Pancreas (tissue), 10 donors: ENCODE data around the gene SYNDIG1. TPM values are rescaled to one million over a fixed set of nuclear protein-coding genes. Genes with fewer than 3 reads are reported as not detected.

Source experiments
- ATAC-seq, 4 donors: fragments of 200-7000 bp; cut with Tn5 transposase; one replicate each; pipeline versions ENCODE4 v1.8.0 to v1.9.1; 2020; ENCODE audit warnings: mild to moderate bottlenecking in 4 of 4, moderate library complexity in 4 of 4
- DNase-seq, 6 donors: peaks; one replicate each; pipeline ENCODE4 v3.0.0-alpha.2; 2020
- FAIRE-seq: peaks from 2 replicates; lab custom pipeline; 2012; peaks lifted over from hg19 to GRCh38; lab: Jason Lieb, UNC
- H3K27ac ChIP-seq, 4 donors: fragments of 200-600 bp; sonication (generic); 1 replicate in 3 of 4; 2 replicates in 1 of 4; pipeline versions ENCODE4 v1.5.0 to v1.8.0; 2020
- H3K27me3 ChIP-seq, 4 donors: fragments of 200-600 bp; one replicate each; pipeline ENCODE4 v1.8.0; 2021
- H3K36me3 ChIP-seq, 3 donors: fragments of 200-600 bp; sonication (generic) in 1 of 3; one replicate each; pipeline versions ENCODE4 v1.5.0 to v1.8.0; 2020 to 2021
- H3K4me1 ChIP-seq, 3 donors: fragments of 200-600 bp; one replicate each; pipeline ENCODE4 v1.8.0; 2021
- H3K4me3 ChIP-seq, 4 donors: fragments of 200-600 bp; sonication (generic) in 2 of 4; one replicate each; pipeline versions ENCODE4 v1.5.0 to v1.8.0; 2020 to 2021
- H3K9me3 ChIP-seq, 4 donors: fragments of 200-600 bp; one replicate each; pipeline ENCODE4 v1.8.0; 2021
- WGBS, 2 donors: extraction: QIAGEN DNeasy Blood & Tissue Kit; methylation state at CpG; one replicate each; pipeline ENCODE4 v1.1.7; 2013; 5-methylcytosine and 5-hydroxymethylcytosine counted together
- intact Hi-C, 3 donors: fragments of 100-400 bp; cut with DNase I; formaldehyde crosslinking; loops; one replicate each; pipeline versions ENCODE4 v1.11.1 to v1.14.2; 2022
- polyA plus RNA-seq, 2 donors: library from polyadenylated mRNA; stranded (reverse); fragments of 200-250 nt; gene quantifications; one replicate each; pipeline ENCODE4 v1.2.3, GENCODE V29; 2013
- total RNA-seq, 6 donors: library from RNA; stranded (reverse); fragmentation: NEBNext Ultra II Directional in 4 of 6; extraction: Animal tissue kit (Norgen Biotek cat#: 25700) in 4 of 6; gene quantifications; one replicate each; pipeline versions ENCODE4 v1.2.1 to v1.2.4, GENCODE V29; 2021 to 2023
- TF ChIP-seq, protein P1 (sequence below), 4 donors: fragments of 200-600 bp; sonication (generic) in 3 of 4; IDR thresholded peaks; one replicate each; pipeline versions ENCODE4 v1.5.0 to v1.8.0; 2021; ENCODE audit warnings: antibody characterized with exemption in 4 of 4
- donor health status: healthy with polysubstance abuse.
- donor health status: DM: no; HTN: no; CAD: no; lungs with moderate emphysema.
- donor health status: DM: no; HTN: no; CAD: no.
- donor health status: control.
- donor health status: control.
- donor health status: Bipolar disorder and iron deficiency.
- donor health status: DM: yes; HTN: yes; CAD: no.
- donor health status: DM: no; HTN: no; CAD: no.
- donor health status: DM: no; HTN: no; CAD: no.
- donor health status: DM: yes; HTN: yes; CAD: no.

Gene SYNDIG1
- total and polyA plus RNA-seq, 8 donors, result 0.04 to 0.46 (median 0.23) TPM; not detected in 1

DNA sequence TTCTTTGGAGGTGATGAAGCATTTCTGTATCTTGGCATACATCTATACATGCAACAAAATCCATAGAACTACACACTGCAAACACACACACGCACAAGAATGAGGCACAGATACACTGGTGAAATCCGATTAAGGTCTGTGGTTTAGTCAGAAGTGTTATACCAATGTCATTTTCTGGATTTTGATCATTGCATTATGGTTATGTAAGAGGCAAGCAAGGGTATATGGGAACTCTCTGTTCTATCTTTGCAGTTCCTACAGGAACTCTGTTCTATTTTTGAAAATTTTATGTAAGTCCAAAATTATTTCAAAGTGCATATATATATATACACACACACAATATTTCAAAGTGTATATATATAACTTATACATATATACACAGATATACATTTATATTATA is 101.7 kb downstream of the SYNDIG1 start:
- FAIRE-seq (no peak), DNase-seq (no peak), ATAC-seq (no peak)
- Histone ChIP-seq H3K27ac (no peak overlapping the region), H3K36me3 (no peaks in the 10 kb centered on the region), H3K4me1 (no peaks in the 10 kb centered on the region), H3K4me3 (no peak overlapping the region), H3K9me3 (no peaks in the 10 kb centered on the region), H3K27me3 (no peaks in the 10 kb centered on the region)
- TF ChIP-seq, protein P1, sequence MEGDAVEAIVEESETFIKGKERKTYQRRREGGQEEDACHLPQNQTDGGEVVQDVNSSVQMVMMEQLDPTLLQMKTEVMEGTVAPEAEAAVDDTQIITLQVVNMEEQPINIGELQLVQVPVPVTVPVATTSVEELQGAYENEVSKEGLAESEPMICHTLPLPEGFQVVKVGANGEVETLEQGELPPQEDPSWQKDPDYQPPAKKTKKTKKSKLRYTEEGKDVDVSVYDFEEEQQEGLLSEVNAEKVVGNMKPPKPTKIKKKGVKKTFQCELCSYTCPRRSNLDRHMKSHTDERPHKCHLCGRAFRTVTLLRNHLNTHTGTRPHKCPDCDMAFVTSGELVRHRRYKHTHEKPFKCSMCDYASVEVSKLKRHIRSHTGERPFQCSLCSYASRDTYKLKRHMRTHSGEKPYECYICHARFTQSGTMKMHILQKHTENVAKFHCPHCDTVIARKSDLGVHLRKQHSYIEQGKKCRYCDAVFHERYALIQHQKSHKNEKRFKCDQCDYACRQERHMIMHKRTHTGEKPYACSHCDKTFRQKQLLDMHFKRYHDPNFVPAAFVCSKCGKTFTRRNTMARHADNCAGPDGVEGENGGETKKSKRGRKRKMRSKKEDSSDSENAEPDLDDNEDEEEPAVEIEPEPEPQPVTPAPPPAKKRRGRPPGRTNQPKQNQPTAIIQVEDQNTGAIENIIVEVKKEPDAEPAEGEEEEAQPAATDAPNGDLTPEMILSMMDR (IDR thresholded peaks at IDR 0.05), result no peak
- 64 to 72% methylated on average over 2 of the region's 2 CpGs for WGBS, 2 donors
- intact Hi-C loops, result no loop called here

DNA sequence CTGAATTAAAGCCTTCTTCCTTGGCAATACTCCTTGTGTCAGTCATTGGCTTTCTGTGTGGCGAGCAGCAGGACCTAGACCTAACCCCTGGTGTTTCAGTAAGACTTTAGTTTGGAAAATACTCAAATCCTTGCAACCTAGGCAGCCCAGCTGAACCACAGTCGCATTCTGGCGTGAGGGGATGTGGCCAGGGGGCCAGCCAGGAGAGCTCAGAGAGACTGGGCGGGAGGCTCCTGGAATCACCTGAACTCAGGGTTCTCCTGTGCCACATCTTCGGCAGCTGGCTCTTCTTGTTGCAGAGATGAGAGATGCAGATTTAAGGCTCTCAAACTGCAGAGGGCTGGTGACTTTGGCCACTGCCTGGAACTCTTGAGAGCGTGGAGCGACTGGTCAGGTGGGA is 102.7 kb downstream of the SYNDIG1 start:
- no peaks in the 10 kb centered on the region for H3K9me3 ChIP-seq
- TF ChIP-seq, protein P1 (IDR thresholded peaks at IDR 0.05), result no peak
- DNase-seq (no peak), FAIRE-seq (no peak), ATAC-seq (no peak)
- intact Hi-C loops, result no loop called here
- H3K27me3 ChIP-seq, result no peaks in the 10 kb centered on the region
- H3K4me1 ChIP-seq, result no peaks in the 10 kb centered on the region
- no peak overlapping the region for H3K27ac ChIP-seq
- 72 to 75% methylated on average over 7 of the region's 7 CpGs for WGBS, 2 donors
- H3K4me3 ChIP-seq, result no peak overlapping the region
- H3K36me3 ChIP-seq, result no peaks in the 10 kb centered on the region

DNA sequence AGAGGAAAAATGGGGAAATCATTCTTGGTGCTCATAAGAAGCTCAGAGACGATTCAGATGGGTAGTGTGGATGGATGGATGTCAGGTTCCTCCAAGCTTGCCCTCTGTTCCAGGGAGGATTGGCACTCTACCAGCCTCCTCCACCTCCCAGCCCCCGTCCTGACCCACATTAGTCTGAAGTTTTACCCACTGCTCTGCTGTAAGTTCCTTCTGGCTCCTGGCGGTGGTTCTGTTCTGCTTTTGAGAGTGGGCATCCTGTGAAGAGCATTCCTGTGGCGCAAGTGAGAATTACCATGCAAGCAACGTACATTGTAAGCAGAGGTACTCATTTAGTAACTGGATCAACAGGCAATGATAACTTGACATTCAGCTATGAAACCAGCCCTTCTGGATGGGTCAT is 103.4 kb downstream of the SYNDIG1 start:
- no peaks in the 10 kb centered on the region for H3K9me3 ChIP-seq
- TF ChIP-seq, protein P1 (IDR thresholded peaks at IDR 0.05), result no peak
- WGBS, 2 donors, result 68 to 77% methylated on average over 5 of the region's 5 CpGs
- H3K4me1 ChIP-seq, result no peaks in the 10 kb centered on the region
- H3K36me3 ChIP-seq, result no peaks in the 10 kb centered on the region
- H3K4me3 ChIP-seq, result no peak overlapping the region
- no peak for ATAC-seq
- FAIRE-seq, result no peak
- H3K27ac ChIP-seq, result no peak overlapping the region
- DNase-seq, result no peak
- intact Hi-C loops, result no loop called here
- no peaks in the 10 kb centered on the region for H3K27me3 ChIP-seq

DNA sequence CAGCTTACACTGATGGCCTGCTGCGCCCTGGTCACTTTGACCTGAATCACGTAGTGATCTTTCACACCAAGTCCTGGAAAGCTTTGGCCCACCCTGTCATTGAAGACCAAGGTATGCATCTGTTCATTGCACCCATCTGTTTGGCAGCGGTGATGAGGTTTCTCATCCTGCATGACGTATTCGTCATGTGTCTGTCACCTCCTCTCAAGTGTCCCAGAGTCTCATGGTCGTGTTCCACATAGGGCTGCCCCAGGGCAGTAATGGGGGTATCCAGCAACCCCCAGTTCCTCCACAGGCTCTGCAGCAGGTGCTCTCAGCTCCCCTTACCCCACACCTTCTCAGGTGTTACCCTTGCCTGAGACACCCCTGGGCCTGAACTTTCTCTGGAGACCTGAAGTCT is 104.1 kb downstream of the SYNDIG1 start:
- no peak for ATAC-seq
- WGBS, 2 donors, result 74 to 79% methylated on average over 6 of the region's 6 CpGs
- TF ChIP-seq, protein P1 (IDR thresholded peaks at IDR 0.05), result no peak
- Histone ChIP-seq H3K27me3 (no peaks in the 10 kb centered on the region), H3K27ac (no peak overlapping the region), H3K9me3 (no peaks in the 10 kb centered on the region), H3K4me3 (no peak overlapping the region), H3K36me3 (no peaks in the 10 kb centered on the region), H3K4me1 (no peaks in the 10 kb centered on the region)
- no peak for FAIRE-seq
- intact Hi-C loops, result no loop called here
- no peak for DNase-seq

DNA sequence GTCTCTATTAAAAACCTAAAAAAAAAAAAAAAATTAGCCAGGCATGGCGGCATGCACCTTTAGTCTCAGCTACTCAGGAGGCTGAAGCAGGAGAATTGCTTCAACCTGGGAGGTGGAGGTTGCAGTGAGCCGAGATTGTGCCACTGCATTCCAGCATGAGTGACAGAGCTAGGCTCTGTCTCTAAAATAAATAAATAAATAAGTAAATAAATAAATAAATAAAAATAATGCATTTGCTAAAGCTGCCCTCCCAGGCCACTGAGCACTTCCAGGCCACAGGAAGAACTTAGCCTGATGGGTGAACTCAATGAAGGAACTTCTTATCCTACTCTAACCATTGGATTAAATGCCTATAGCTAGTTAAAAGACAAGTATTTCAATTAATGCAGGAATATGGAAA is 104.9 kb downstream of the SYNDIG1 start:
- intact Hi-C loops, result no loop called here
- DNase-seq, result no peak
- 81 to 94% methylated on average over 2 of the region's 2 CpGs for WGBS, 2 donors

More for the DNA sequence above, 104.9 kb downstream of the SYNDIG1 start:
- no peaks in the 10 kb centered on the region for H3K9me3 ChIP-seq
- H3K27me3 ChIP-seq, result no peaks in the 10 kb centered on the region
- FAIRE-seq, result no peak
- no peaks in the 10 kb centered on the region for H3K4me1 ChIP-seq
- no peak overlapping the region for H3K27ac ChIP-seq
- TF ChIP-seq, protein P1 (IDR thresholded peaks at IDR 0.05), result no peak
- ATAC-seq, result no peak
- H3K4me3 ChIP-seq, result no peak overlapping the region
- H3K36me3 ChIP-seq, result no peaks in the 10 kb centered on the region
